ENCODE measurements around the gene TOMM40.
"Not testable (repeated sequence)": the region's sequence is repeated elsewhere in the genome, so short reads cannot be mapped to it uniquely, and the experiment has no call there.

The TOMM40 gene

GRCh38 chr19:44872661-44873060, 18.4 kb upstream of the TOMM40 start:
- no peak for DNase-seq

GRCh38 chr19:44874317-44874716, 16.7 kb upstream of the TOMM40 start:
- no peak for DNase-seq

- no peak for DNase-seq
These were observed 15.2 kb upstream of the TOMM40 start for GRCh38 chr19:44875666-44876451.

- no peak for DNase-seq
These were observed 14.0 kb upstream of the TOMM40 start for GRCh38 chr19:44876930-44877535.

- DNase-seq, result no peak
These were observed 12.8 kb upstream of the TOMM40 start for GRCh38 chr19:44878120-44878865.

GRCh38 chr19:44879309-44880065, 11.6 kb upstream of the TOMM40 start:
- no peak for DNase-seq

- no peak for DNase-seq
These were observed 9.0 kb upstream of the TOMM40 start for GRCh38 chr19:44882063-44882462.

GRCh38 chr19:44882619-44883397, 8.2 kb upstream of the TOMM40 start:
- DNase-seq, result not testable (repeated sequence)

GRCh38 chr19:44883922-44884321, 7.1 kb upstream of the TOMM40 start:
- DNase-seq, result no peak

- DNase-seq, result no peak
These were observed 6.5 kb upstream of the TOMM40 start for GRCh38 chr19:44884566-44884965.

GRCh38 chr19:44886141-44886540, 4.9 kb upstream of the TOMM40 start:
- no peak for DNase-seq

GRCh38 chr19:44887648-44888047, 3.4 kb upstream of the TOMM40 start:
- no peak for DNase-seq

GRCh38 chr19:44888335-44888734, 2.7 kb upstream of the TOMM40 start:
- DNase-seq, result not testable (repeated sequence)

- no peak for DNase-seq
These were observed 1.2 kb upstream of the TOMM40 start for GRCh38 chr19:44889830-44890365.

- DNase-seq, result peak; percentile 100
These were observed 563 bp upstream of the TOMM40 start for GRCh38 chr19:44890366-44891015.

GRCh38 chr19:44892932-44893331, 1.9 kb downstream of the TOMM40 start:
- no peak for DNase-seq

- DNase-seq, result no peak
These were observed 2.4 kb downstream of the TOMM40 start for GRCh38 chr19:44893332-44894051.

- DNase-seq, result no peak
These were observed 3.0 kb downstream of the TOMM40 start for GRCh38 chr19:44894052-44894400.

- DNase-seq, result no peak
These were observed 3.9 kb downstream of the TOMM40 start for GRCh38 chr19:44894946-44895345.

- DNase-seq, result no peak
These were observed 6.8 kb downstream of the TOMM40 start for GRCh38 chr19:44897835-44898234.
